ENCODE results near the gene HLA-DRB1.

- no peak for TF ChIP-seq CTCF (IDR thresholded peaks at IDR 0.05)
- no peak for TF ChIP-seq POLR2A (IDR thresholded peaks at IDR 0.05)
Measured at GRCh38 chr6:32613475-32613874, 23.8 kb upstream of the HLA-DRB1 start.
